GF-D8 (cell line): Measurements from ENCODE around the gene DAO.
"Not testable (repeated sequence)": the region's sequence is repeated elsewhere in the genome, so short reads cannot be mapped to it uniquely, and the experiment has no call there.

Experiments used
- DNase-seq: peaks from one replicate; lab custom pipeline; 2025; lab: John Stamatoyannopoulos, UW

DAO gene

GRCh38 chr12:108879615-108880254, at the start of gene DAO:
DAO (plus strand) TSS chr12:108880092; CDS start chr12:108885007, 4,915 bp downstream.
- no peak for DNase-seq

GRCh38 chr12:108831309-108831991, 48.4 kb upstream of the DAO start:
- DNase-seq = no peak

- DNase-seq = no peak
These were observed 47.7 kb upstream of the DAO start for GRCh38 chr12:108832208-108832607.

- no peak for DNase-seq
These were observed 47.0 kb upstream of the DAO start for GRCh38 chr12:108832730-108833354.

- no peak for DNase-seq
These were observed 46.5 kb upstream of the DAO start for GRCh38 chr12:108833355-108833733.

DNA sequence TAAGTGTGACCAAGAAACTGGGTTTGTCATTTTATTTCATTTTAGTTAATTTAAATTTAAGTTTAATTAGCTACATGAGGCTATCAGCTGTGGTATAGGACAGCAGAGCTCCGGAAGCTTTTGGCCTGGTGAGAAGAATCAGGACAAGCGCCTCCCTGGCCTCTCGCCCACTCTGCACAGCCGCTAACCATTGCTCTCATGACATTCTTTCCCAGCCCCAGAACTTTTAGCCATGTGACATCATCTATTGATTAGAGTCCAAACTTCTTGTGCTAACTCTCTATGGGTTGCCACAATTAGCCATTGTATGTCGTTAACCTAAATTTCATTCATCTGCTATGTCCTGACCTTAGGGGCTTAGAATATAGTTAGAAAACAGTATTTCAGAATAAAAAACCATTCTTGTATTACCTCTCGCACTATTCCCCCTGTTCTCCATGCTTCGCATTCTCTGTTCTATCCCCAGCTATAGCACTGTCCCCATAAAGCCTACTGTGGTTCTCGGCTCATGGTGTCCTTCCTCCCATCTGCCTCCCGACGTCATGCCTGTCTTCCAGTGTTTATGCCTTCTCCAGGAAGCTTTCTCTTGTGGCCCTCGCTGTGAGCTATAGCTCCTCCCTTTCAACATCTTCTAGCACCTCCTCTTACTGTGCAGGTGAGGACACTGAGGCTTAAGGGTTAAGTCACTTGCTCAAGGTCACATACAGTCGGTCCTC, 46.0 kb upstream of the DAO start:
- no peak for DNase-seq

DNA sequence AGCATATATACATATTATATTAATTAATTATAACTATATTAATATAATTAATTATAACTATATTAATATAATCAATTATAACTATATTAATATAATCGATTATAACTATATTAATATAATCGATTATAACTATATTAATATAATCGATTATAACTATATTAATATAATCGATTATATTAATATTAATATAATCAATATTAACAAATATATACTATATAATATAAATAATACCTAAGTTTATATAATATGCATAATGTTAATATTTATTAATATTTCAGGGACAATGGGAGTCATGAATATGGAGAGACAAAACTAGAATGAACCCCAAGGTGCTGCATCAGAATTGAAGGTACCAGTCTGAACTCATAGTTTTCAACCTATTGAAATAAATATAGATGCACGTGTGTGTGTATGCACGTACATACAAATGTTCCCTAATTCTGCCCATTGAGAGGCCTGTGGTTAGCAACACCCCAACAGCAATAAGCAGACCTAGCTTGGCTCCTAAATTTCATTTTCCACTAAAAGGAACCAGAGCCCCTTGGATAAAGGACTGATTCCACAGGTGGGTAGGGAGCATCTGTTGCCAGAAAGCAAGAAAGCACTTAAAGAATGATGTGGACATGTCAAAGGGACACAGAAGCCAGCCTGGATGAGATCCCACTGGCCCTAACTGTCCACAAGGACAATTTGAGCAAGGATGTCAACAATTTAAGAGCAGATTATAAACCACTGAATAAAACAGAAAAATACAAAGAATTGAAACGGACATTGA, 43.8 kb upstream of the DAO start:
- DNase-seq = no peak

DNA sequence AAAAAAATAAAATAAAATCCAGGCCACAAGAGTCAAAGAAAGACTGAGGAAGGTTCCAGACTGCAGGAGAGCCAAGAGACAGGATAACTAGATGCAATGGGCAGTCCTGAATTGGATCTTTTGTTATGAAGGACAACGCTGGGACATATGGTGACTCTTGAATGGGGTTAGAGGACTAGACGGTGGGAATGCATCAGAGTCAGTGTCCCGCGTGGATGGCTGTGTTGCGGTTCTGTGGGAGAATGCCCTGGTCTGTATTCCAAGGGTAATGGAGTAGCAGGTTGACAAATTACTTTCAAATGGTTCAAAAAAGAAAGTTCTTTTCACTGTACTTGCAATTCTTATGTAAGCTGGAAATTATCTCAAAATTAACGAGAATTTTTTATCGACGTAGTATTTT, 42.7 kb upstream of the DAO start:
- no peak for DNase-seq

DNA sequence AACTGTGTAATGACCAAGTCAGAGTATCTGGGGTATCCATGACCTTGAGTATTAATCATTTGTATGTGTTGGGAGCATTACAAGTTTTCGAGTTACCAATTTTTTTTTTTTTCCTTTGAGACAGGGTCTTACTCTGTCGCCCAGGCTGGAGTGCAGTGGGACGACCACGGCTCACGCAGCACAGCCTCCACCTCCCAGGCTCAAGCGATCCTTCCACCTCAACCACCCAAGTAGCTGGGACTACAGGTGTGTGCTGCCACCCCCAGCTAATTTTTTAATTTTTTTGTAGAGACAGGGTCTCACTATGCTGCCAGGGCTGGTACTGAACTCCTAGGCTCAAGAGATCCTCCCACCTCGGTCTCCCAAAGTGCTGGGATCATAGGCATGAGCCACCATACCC, 42.2 kb upstream of the DAO start:
- DNase-seq = no peak

- peak; percentile 91 for DNase-seq
These were observed 41.5 kb upstream of the DAO start for GRCh38 chr12:108838194-108839017.

GRCh38 chr12:108839018-108839889, 40.6 kb upstream of the DAO start:
- peak; percentile 48 for DNase-seq

DNA sequence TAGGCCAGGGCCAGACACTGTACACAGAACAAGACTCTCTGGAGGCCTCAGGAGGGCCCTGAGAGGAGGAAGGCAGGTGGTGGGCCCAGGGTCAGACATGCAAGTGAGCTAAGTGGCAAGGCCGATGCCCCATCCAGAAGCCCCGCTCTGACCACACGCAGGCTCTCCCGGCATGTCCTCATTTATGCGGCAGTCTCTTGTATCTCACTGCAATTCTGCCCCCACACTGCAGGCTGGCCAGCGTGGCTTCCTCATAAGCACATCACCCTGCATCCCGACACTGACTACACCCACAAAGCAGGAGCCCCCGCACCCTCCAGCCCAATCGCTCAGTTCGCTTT, 40.0 kb upstream of the DAO start:
- no peak for DNase-seq

DNA sequence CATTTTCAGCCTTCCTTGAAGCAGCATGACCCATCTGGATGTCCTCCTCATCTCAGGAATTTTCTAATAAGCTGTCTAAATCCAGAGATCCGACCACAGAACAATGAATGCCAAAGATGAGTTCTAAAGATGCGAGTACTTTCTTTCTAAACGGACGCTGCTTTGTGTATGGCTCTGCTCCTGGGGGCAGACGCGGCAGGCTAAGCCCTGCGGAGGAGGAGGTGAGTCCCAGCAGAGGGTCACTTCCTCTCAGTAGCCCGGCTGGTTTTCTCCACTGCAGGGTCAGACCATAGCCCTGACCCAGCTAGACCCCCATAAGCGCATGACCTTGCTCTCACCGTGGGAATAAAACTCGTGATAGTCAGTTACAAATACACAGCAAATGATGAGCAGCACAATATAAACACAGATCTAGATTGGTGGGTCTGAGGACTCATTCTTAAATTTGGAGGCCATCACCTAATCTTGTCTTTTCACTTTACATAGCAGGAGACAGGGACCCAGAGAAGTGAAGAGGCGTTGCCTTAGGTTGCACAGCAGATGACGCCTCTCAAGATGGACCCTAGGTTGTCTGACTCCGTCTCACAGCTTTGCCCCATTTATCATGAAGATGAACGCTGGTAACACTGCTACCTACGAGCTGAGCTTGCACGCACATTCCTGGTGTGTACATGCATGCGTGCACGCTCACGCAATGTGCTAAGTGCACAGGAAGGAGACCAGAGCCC, 39.1 kb upstream of the DAO start:
- DNase-seq = no peak

- not testable (repeated sequence) for DNase-seq
These were observed 38.1 kb upstream of the DAO start for GRCh38 chr12:108841825-108842224.

DNA sequence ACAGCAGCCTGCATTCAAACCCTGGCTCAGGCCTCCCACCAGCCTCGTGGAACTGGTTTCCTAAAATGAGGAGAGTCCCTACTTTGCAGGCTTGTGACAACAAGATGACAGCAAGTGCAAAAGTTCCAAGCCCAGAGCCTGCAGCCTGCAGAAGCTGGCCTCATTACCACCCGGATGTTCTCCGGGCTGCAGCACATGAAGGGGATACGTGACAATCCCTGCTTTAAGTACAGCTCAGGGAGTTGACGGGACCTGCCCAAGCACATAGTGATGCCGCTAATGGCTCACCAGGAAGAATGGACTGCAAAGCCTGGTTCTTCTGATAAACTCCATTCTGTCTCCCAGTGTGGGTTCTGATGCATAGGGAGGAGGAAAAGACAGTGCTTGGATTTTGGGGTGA, 37.5 kb upstream of the DAO start:
- no peak for DNase-seq

- DNase-seq = peak; percentile 21
These were observed 36.7 kb upstream of the DAO start for GRCh38 chr12:108843187-108843586.

DNA sequence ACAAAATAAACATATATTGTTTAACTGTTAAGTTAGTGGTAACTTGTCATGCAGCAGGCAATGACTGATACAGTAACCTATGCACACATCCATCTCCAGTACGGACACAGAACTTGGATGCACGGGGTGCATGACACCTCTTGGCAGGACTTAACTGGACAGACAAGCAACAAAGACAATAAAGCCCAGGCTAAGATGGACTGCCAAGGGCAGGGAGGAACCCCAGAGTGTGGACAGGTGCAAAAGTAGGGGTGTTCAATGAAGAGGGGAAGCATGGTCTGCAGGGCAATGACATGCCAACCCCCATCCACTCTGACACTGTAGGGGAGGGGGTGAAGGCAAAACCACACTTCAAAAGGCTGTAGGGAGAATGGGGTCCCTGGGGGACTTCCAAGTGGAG, 34.2 kb upstream of the DAO start:
- DNase-seq = no peak

DNA sequence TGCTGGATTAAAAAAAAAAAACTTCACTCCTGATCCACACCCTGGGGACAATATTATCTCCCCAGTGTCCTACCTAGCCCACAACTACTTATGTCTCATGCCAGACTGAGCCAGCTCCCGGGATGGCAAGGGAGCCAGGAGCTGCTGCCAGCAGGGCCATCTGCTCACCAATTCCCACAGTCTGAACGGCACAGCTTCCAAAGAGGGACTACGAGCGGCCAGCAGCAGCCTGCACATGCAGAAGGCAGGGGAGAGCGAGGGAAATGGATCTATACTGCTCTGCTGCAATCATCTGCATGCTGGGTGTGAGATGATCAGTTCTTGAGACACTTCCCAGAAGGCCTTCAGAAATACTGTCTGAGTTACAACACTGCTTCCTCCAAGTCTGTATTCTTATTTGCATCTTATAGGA, 33.6 kb upstream of the DAO start:
- DNase-seq = peak; percentile 28

DNA sequence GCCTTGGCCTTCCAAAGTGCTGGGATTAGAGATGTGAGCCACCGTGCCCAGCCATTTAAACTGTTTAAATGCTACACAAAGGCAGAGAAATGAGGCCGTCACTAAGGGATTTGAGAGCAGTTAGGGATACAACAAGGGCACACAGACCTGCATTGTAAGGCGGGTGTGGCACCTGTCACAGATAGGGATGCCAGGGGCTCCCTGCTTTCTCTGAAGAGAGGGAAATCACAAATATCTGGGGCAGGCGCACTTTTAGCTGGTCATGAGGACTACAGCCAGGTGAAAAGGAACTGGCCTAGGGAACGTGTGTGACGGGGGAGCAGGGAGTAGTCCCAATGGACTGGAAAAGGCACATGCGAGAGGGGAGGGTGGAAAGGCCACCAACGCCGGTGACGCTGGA, 32.2 kb upstream of the DAO start:
- no peak for DNase-seq

DNA sequence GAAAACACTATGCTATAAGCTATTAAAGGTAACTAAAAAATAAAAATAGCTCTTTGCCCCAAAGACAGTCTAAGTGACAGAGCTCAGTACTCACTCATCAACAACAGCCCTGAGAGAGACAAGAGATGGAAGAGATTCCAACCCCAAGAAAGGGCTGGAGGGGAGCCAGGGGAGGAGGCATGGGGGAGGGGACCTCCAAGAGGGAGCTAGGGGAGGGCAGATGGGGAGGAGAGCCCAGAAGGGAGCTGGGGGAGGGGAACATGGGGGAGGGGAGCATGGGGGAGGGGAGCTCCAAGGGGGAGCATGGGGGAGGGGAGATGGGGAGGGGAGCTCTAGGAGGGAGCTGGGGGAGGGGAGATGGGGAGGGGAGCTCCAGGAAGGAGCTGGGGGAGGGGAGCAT, 30.2 kb upstream of the DAO start:
- no peak for DNase-seq
